HG03097 (cell line): ENCODE measurements around the gene TAF11L14.

Experiments
- ATAC-seq: cut with Tn5 transposase; IDR thresholded peaks from one replicate; pipeline ENCODE4 v1.9.1; 2021; ENCODE audit not compliant: unreplicated experiment, low FRiP score

Gene TAF11L14

GRCh38 chr5:17678751-17679324 lies 44.6 kb downstream of the TAF11L14 start:
- ATAC-seq = no peak

- ATAC-seq = no peak
Observed at GRCh38 chr5:17679597-17680203, 45.4 kb downstream of the TAF11L14 start.

- no peak for ATAC-seq
Observed at GRCh38 chr5:17680737-17681136, 46.5 kb downstream of the TAF11L14 start.
